HepG2 (cell line): Measurements from ENCODE around the gene EED. TPM values are rescaled to one million over a fixed set of nuclear protein-coding genes. Genes with fewer than 3 reads are reported as not detected.
A peak's percentile ranks its signal among the peaks of the same experiment; 100 is the strongest.

Experiments
- ARNTL ChIP-seq: sonication (generic); formaldehyde crosslinking; IDR thresholded peaks from 2 replicates; pipeline ENCODE4 v1.4.0; 2020; ENCODE audit warnings: mild to moderate bottlenecking, missing genetic modification reagents
- CBFB ChIP-seq: sonication (generic); formaldehyde crosslinking; IDR thresholded peaks from 2 replicates; pipeline ENCODE4 v1.4.0; 2020; ENCODE audit warnings: missing genetic modification reagents
- EED ChIP-seq: sonication (generic); formaldehyde crosslinking; IDR thresholded peaks from 2 replicates; pipeline ENCODE4 v1.5.0; 2020; ENCODE audit warnings: mild to moderate bottlenecking, missing genetic modification reagents
- GATAD1 ChIP-seq: IDR thresholded peaks from 2 replicates; pipeline ENCODE4 v1.6.1; 2016; ENCODE audit warnings: missing genetic modification reagents, missing compliant biosample characterization
- IRX3 ChIP-seq: sonication (generic); formaldehyde crosslinking; IDR thresholded peaks from 2 replicates; pipeline ENCODE4 v1.8.1; 2023; ENCODE audit warnings: mild to moderate bottlenecking, low read depth, missing genetic modification reagents, borderline replicate concordance
- KDM1A ChIP-seq: IDR thresholded peaks from 2 replicates; pipeline ENCODE4 v1.6.1; 2016; ENCODE audit warnings: missing compliant biosample characterization
- MAZ ChIP-seq, 2 experiments: sonication (generic) in 1 of 2; formaldehyde crosslinking in 1 of 2; IDR thresholded peaks; 2 replicates each; pipeline versions ENCODE4 v1.5.0 to v1.6.1; 2012 to 2020; ENCODE audit warnings: low read depth in 2 of 2, mild to moderate bottlenecking in 2 of 2, borderline replicate concordance in 1 of 2, improper control_type of control experiment in 1 of 2, low read length in 1 of 2, missing genetic modification reagents in 1 of 2, moderate library complexity in 1 of 2
- NCOA1 ChIP-seq: sonication (generic); formaldehyde crosslinking; IDR thresholded peaks from 2 replicates; pipeline ENCODE4 v1.9.0; 2021; ENCODE audit warnings: missing genetic modification reagents
- PHF5A ChIP-seq: IDR thresholded peaks from one replicate; pipeline ENCODE4 v1.6.1; 2018; ENCODE audit warnings: low read depth, missing genetic modification reagents; ENCODE audit not compliant: unreplicated experiment
- RAD51 ChIP-seq: fragments of 450-650 bp; IDR thresholded peaks from 2 replicates; pipeline ENCODE4 v1.6.1; 2016; ENCODE audit warnings: borderline replicate concordance
- RBM22 ChIP-seq: fragments of 200-400 bp; formaldehyde crosslinking; optimal IDR thresholded peaks from 2 replicates; pipeline ENCODE3; 2017; ENCODE audit warnings: mild to moderate bottlenecking, low read length, moderate library complexity
- SRSF1 ChIP-seq: fragments of 200-400 bp; formaldehyde crosslinking; optimal IDR thresholded peaks from 2 replicates; pipeline ENCODE3; 2017; ENCODE audit warnings: mild to moderate bottlenecking, low read depth, low read length, moderate library complexity
- TAF15 ChIP-seq: fragments of 200-400 bp; formaldehyde crosslinking; IDR thresholded peaks from one replicate; pipeline ENCODE4 v1.6.1; 2018; ENCODE audit warnings: mild to moderate bottlenecking, low read depth, low read length; ENCODE audit not compliant: poor library complexity, severe bottlenecking
- TBL1XR1 ChIP-seq: fragments of 150-350 bp; IDR thresholded peaks from 2 replicates; pipeline ENCODE4 v1.6.1; 2014; ENCODE audit warnings: borderline replicate concordance, low read length; ENCODE audit not compliant: partially characterized antibody
- TEAD2 ChIP-seq: sonication (generic); formaldehyde crosslinking; IDR thresholded peaks from 2 replicates; pipeline ENCODE4 v1.9.0; 2021; ENCODE audit warnings: missing genetic modification reagents
- TRIM24 ChIP-seq: sonication (generic); formaldehyde crosslinking; IDR thresholded peaks from 2 replicates; pipeline ENCODE4 v1.8.0; 2022; ENCODE audit warnings: mild to moderate bottlenecking, missing genetic modification reagents
- WIZ ChIP-seq: sonication (generic); formaldehyde crosslinking; IDR thresholded peaks from 2 replicates; pipeline ENCODE4 v1.5.1; 2020; ENCODE audit warnings: mild to moderate bottlenecking, missing genetic modification reagents
- ZFP62 ChIP-seq: sonication (generic); formaldehyde crosslinking; IDR thresholded peaks from 2 replicates; pipeline ENCODE4 v1.4.0; 2020; ENCODE audit warnings: missing genetic modification reagents
- ZFX ChIP-seq: sonication (generic); formaldehyde crosslinking; IDR thresholded peaks from 2 replicates; pipeline ENCODE4 v1.4.0; 2020; ENCODE audit warnings: mild to moderate bottlenecking, low read depth, missing genetic modification reagents, moderate library complexity
- ZNF34 ChIP-seq: sonication (generic); formaldehyde crosslinking; IDR thresholded peaks from 2 replicates; pipeline ENCODE4 v1.4.0; 2020; ENCODE audit warnings: mild to moderate bottlenecking, missing genetic modification reagents, borderline replicate concordance
- ZNF543 ChIP-seq: sonication (generic); formaldehyde crosslinking; IDR thresholded peaks from 2 replicates; pipeline ENCODE4 v1.4.0; 2020; ENCODE audit warnings: mild to moderate bottlenecking, missing genetic modification reagents
- ZNF589 ChIP-seq: sonication (generic); formaldehyde crosslinking; conservative IDR thresholded peaks from 2 replicates; pipeline ENCODE4 v1.8.0; 2022; ENCODE audit warnings: mild to moderate bottlenecking, moderate library complexity, missing genetic modification reagents
- ZNF768 ChIP-seq: sonication (generic); formaldehyde crosslinking; IDR thresholded peaks from 2 replicates; pipeline ENCODE4 v1.4.0; 2020; ENCODE audit warnings: missing genetic modification reagents
- polyA plus RNA-seq, 8 experiments: library from polyadenylated mRNA; depleted of rRNA in 3 of 8; stranded (reverse) in 7 of 8; unstranded in 1 of 8; fragments of >200 nt; fragmentation: Illumina TruSeq in 4 of 8; extraction: Trizol in 4 of 8; gene quantifications; 2 replicates each; pipeline versions ENCODE4 v1.2.1 to v1.2.3, GENCODE V29; 2011 to 2016; ENCODE audit warnings: low read depth in 4 of 8, missing spikeins in 1 of 8, mixed read lengths in 1 of 8; ENCODE audit not compliant: insufficient read depth in 1 of 8
- total RNA-seq, 5 experiments: library from RNA; depleted of rRNA; stranded (reverse); fragments of >200 nt; fragmentation: Illumina TruSeq; extraction: Trizol; gene quantifications; 2 replicates each; pipeline ENCODE4 v1.2.3, GENCODE V29; 2016; ENCODE audit warnings: low read depth in 1 of 5
- TF ChIP-seq, protein P1 (sequence below): sonication (generic); formaldehyde crosslinking; IDR thresholded peaks from 2 replicates; pipeline ENCODE4 v1.8.1; 2023; ENCODE audit warnings: mild to moderate bottlenecking, missing genetic modification reagents
- TF ChIP-seq, protein P2 (sequence below): sonication (generic); formaldehyde crosslinking; IDR thresholded peaks from 2 replicates; pipeline ENCODE4 v1.4.0; 2020; ENCODE audit warnings: low read depth, mild to moderate bottlenecking, missing genetic modification reagents
- TF ChIP-seq, protein P3 (sequence below): IDR thresholded peaks from 2 replicates; pipeline ENCODE4 v1.6.1; 2016; ENCODE audit warnings: missing compliant biosample characterization, missing genetic modification reagents, borderline replicate concordance

EED gene
- total and polyA plus RNA-seq, 2 of the 13 experiments (the other 11 are each of a cell fraction or from before 2014, with no cell fraction given): 11.0 to 28.4 TPM

DNA sequence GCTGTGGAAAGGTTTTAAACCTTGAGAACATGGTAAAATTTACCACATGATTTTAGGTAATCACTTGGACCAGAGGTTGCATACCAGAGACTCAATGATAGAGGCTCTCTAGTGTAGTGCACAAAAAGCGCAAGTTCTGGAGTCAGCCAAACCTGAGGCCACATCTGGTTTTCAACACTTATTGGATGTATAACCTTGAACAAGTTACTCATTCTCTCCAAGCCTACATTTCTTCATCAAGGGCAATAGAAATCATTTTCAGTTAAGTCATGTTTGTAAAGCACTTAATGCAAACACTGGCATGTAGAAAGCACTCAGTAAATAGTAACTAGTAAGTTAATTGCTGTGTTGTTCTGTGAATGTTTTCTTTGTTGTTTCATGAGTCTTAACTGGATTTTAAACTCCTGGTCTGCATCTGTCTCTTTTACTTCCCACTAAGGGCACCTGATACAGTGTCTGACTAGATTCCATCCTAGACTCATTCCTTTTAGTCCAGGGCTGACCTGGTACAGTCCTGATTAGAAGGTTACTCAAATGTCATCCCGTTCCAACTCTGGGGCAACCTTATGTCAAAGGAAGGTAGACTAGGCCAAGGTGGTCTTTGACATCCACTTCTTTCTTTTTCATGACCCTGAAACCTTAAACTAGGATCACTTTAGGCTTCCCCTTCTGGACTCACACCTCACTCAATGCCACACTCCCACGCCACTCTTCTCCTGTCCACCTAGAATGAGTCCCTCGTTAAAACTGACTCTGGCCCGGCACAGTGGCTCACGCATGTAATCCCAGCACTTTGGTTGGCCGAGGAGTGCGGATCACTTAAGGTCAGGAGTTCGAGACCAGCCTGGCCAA is 34.5 kb upstream of the EED start (continued):
- TF ChIP-seq RAD51 (no peak), IRX3 (CRISPR knock-in tag) (no peak), TAF15 (no peak), TBL1XR1 (peak; percentile 75), ZNF768 (no peak), ZNF34 (CRISPR knock-in tag) (0 out of 2 replicates have a peak, but pooled peaks have one; percentile 34), TEAD2 (CRISPR knock-in tag) (no peak), CBFB (CRISPR knock-in tag) (no peak), KDM1A (CRISPR knock-in tag) (no peak), GATAD1 (CRISPR knock-in tag) (0 out of 2 replicates have a peak, but pooled peaks have one; percentile 49), ZFP62 (CRISPR knock-in tag) (no peak), ARNTL (CRISPR knock-in tag) (no peak), NCOA1 (CRISPR knock-in tag) (peak; percentile 66; the same call in 1 of the 2 replicates), ZNF589 (CRISPR knock-in tag) (no peak), RBM22 (no peak), WIZ (CRISPR knock-in tag) (no peak), ZFX (CRISPR knock-in tag) (no peak), ZNF543 (CRISPR knock-in tag) (no peak), EED (CRISPR knock-in tag) (no peak), TRIM24 (no peak), MAZ (IDR thresholded peaks at IDR 0.05; ENCODE audit: borderline replicate concordance, low read depth, low read length) (no peak), MAZ (CRISPR knock-in tag; IDR thresholded peaks at IDR 0.05; ENCODE audit: low read depth) (no peak), PHF5A (CRISPR knock-in tag) (peak; percentile 27), SRSF1 (no peak)
- TF ChIP-seq, protein P1, sequence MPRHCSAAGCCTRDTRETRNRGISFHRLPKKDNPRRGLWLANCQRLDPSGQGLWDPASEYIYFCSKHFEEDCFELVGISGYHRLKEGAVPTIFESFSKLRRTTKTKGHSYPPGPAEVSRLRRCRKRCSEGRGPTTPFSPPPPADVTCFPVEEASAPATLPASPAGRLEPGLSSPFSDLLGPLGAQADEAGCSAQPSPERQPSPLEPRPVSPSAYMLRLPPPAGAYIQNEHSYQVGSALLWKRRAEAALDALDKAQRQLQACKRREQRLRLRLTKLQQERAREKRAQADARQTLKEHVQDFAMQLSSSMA: no peak
- TF ChIP-seq, protein P2, sequence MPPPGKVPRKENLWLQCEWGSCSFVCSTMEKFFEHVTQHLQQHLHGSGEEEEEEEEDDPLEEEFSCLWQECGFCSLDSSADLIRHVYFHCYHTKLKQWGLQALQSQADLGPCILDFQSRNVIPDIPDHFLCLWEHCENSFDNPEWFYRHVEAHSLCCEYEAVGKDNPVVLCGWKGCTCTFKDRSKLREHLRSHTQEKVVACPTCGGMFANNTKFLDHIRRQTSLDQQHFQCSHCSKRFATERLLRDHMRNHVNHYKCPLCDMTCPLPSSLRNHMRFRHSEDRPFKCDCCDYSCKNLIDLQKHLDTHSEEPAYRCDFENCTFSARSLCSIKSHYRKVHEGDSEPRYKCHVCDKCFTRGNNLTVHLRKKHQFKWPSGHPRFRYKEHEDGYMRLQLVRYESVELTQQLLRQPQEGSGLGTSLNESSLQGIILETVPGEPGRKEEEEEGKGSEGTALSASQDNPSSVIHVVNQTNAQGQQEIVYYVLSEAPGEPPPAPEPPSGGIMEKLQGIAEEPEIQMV (CRISPR knock-in tag): no peak
- TF ChIP-seq, protein P3, sequence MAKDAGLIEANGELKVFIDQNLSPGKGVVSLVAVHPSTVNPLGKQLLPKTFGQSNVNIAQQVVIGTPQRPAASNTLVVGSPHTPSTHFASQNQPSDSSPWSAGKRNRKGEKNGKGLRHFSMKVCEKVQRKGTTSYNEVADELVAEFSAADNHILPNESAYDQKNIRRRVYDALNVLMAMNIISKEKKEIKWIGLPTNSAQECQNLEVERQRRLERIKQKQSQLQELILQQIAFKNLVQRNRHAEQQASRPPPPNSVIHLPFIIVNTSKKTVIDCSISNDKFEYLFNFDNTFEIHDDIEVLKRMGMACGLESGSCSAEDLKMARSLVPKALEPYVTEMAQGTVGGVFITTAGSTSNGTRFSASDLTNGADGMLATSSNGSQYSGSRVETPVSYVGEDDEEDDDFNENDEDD (CRISPR knock-in tag): no peak
